ENCODE measurements around the gene TM9SF3. TPM values are rescaled to one million over a fixed set of nuclear protein-coding genes. Genes with fewer than 3 reads are reported as not detected.

Gene TM9SF3
- total RNA-seq, 1 donor from 2014 or later = 163 TPM

DNA sequence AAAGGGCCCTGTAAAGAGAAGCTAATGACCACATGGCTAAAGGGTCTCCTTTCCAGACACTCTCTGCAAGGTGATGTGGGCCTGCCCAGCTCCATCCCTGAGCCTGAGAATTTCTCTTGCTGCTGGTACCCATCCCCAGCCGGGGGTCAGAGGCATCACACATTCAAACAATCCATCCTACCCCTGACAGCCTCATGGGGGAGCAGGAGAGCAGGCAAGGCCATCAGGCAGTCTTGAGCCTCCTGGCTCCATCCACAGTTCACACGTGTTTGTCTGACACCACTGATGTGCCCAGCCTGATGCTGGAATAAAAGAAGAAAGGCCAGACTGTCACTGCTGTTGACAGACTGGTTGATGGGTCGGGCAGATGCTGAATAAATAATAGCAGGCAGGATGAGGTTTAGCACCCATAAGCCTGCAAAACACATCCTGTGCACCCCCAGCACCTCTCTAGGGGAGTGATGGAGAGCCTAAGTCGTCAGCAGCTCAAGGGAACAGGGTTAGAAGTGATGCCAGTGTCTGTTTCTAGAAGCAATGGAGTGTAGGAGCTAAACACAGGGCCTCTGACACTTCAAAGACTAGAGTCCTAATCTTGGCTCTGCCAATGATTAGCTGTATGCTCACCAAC is 116.6 kb downstream of the TM9SF3 start:
- DNase-seq (ENCODE audit: low spot score) = no peak

DNA sequence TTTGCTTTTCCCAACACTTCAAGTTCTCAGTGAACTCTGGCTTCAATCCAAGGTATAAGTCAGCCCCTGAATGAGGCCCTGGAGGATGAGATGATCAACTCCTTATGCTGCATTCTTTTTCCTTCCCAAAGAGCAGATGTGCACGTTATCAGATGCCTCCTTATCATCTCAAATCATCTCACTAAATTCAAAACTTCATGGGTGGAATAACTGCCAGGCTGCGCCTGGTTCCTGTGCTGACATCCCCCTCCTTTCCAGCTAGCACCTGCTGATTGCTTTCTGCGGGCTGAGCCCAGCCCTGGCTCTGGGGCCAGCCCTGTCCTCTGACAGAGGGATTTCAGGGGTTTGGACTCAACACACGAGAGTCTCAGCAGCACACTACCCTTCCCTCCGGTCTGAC is 118.0 kb downstream of the TM9SF3 start:
- no peak for DNase-seq (ENCODE audit: low spot score)

Other genes with a start within 250 kb of the TM9SF3 start
- not detected for gene OPALIN, start 228.0 kb downstream of the TM9SF3 start, total RNA-seq
- gene TLL2, start 73.1 kb downstream of the TM9SF3 start, total RNA-seq = 0.96 TPM
- gene PIK3AP1, start 133.5 kb upstream of the TM9SF3 start, total RNA-seq = 3.3 TPM
- 88.7 TPM for gene LCOR, start 245.3 kb upstream of the TM9SF3 start, total RNA-seq